K562 (cell line): ENCODE measurements around the gene PLCB3. TPM values are rescaled to one million over a fixed set of nuclear protein-coding genes. Genes with fewer than 3 reads are reported as not detected.

ENCODE experiments used
- ATAC-seq: fragments of 200-7000 bp; cut with Tn5 transposase; 3 replicates; pipeline ENCODE4 v1.9.1; 2020; ENCODE audit warnings: moderate library complexity
- BruUV-seq: library from RNA; stranded (reverse); fragments of 400-500 nt; replicated peaks from 2 replicates; lab custom pipeline; 2021; lab: Mats Ljungman, UMichigan
- CTCF ChIA-PET: fragments of 300-600 bp; formaldehyde crosslinking; extraction: SDS; loops from one replicate; lab custom pipeline; 2021; ENCODE audit warnings: low intra/inter-chr PET ratio; lab: Yijun Ruan, JAX
- POLR2A ChIA-PET: fragments of 300-600, 350-650 bp; sonication (Branson Sonifier 250); formaldehyde crosslinking; extraction: SDS; loops from one replicate; lab custom pipeline; 2021; ENCODE audit warnings: antibody characterized with exemption, inconsistent platforms; lab: Yijun Ruan, JAX
- DNase-seq, 4 experiments: peaks; one replicate each; pipeline versions ENCODE4 v3.0.0 to v3.0.0-alpha.2; 2011 to 2018; ENCODE audit warnings: low spot score in 3 of 4, mixed read lengths in 3 of 4; ENCODE audit errors: extremely low read depth in 1 of 4
- FAIRE-seq: peaks from 2 replicates; lab custom pipeline; 2011; peaks lifted over from hg19 to GRCh38; lab: Jason Lieb, UNC
- H2AFZ ChIP-seq: 2 replicates; pipeline ENCODE4 v1.6.0; 2011; ENCODE audit warnings: low read depth, low read length, control low read depth, inconsistent platforms
- H3K27ac ChIP-seq: fragments of 200-600 bp; 3 replicates; pipeline ENCODE4 v1.8.0; 2011; ENCODE audit warnings: low read depth, mild to moderate bottlenecking, control low read depth, inconsistent platforms, low read length, moderate library complexity, mixed read lengths; ENCODE audit errors: extremely low read depth
- H3K27me3 ChIP-seq, 2 experiments: fragments of 300-600 bp in 1 of 2; 2 replicates in 1 of 2; 3 replicates in 1 of 2; pipeline versions ENCODE4 v1.6.0 to v1.8.0; 2011; ENCODE audit warnings: inconsistent platforms in 2 of 2, low read length in 2 of 2, mild to moderate bottlenecking in 1 of 2, mixed read lengths in 1 of 2, moderate library complexity in 1 of 2; ENCODE audit not compliant: control insufficient read depth in 2 of 2, insufficient read depth in 2 of 2
- H3K36me3 ChIP-seq: fragments of 300-600 bp; 3 replicates; pipeline ENCODE4 v1.8.0; 2011; ENCODE audit warnings: mild to moderate bottlenecking, low read length, inconsistent platforms; ENCODE audit not compliant: control insufficient read depth, insufficient read depth
- H3K4me1 ChIP-seq, 2 experiments: fragments of 200-600 bp in 1 of 2; replicated peaks in 1 of 2; 2 replicates in 1 of 2; 3 replicates in 1 of 2; pipeline versions ENCODE4 v1.5.1 to v1.8.0; 2011; ENCODE audit warnings: inconsistent platforms in 2 of 2, low read length in 2 of 2, mild to moderate bottlenecking in 1 of 2, mixed read lengths in 1 of 2, moderate library complexity in 1 of 2; ENCODE audit not compliant: control insufficient read depth in 2 of 2, insufficient read depth in 2 of 2
- H3K4me2 ChIP-seq: 2 replicates; pipeline ENCODE4 v1.6.1; 2011; ENCODE audit warnings: low read length, control low read depth, inconsistent platforms, mixed read lengths; ENCODE audit not compliant: insufficient read depth
- H3K4me3 ChIP-seq: fragments of 200-600 bp; sonication (generic), shearing (Covaris generic); 2 replicates; pipeline ENCODE4 v1.5.1; 2016; ENCODE audit warnings: control low read depth, inconsistent platforms
- H3K79me2 ChIP-seq: fragments of 200-600 bp; 3 replicates; pipeline ENCODE4 v1.8.0; 2011; ENCODE audit warnings: low read length, inconsistent platforms; ENCODE audit not compliant: control insufficient read depth, insufficient read depth
- H3K9ac ChIP-seq, 2 experiments: 2 replicates each; pipeline versions ENCODE4 v1.6.0 to v1.6.1; 2011; ENCODE audit warnings: low read depth in 2 of 2, low read length in 2 of 2, control low read depth in 1 of 2, inconsistent platforms in 1 of 2, mild to moderate bottlenecking in 1 of 2, mixed read lengths in 1 of 2; ENCODE audit not compliant: insufficient read depth in 1 of 2
- H3K9me1 ChIP-seq: one replicate; pipeline ENCODE4 v1.6.0; 2011; ENCODE audit warnings: inconsistent platforms, mild to moderate bottlenecking, low read length, moderate library complexity; ENCODE audit not compliant: control insufficient read depth, insufficient read depth
- H3K9me3 ChIP-seq: replicated peaks from 2 replicates; pipeline ENCODE4 v1.5.1; 2011; ENCODE audit warnings: low read depth, low read length, inconsistent platforms; ENCODE audit not compliant: control insufficient read depth, insufficient read depth
- H4K20me1 ChIP-seq: replicated peaks from 2 replicates; pipeline ENCODE4 v1.6.1; 2011; ENCODE audit warnings: low read length, inconsistent platforms, mixed read lengths; ENCODE audit not compliant: control insufficient read depth, insufficient read depth
- NR3C1 ChIP-seq: sonication (generic); formaldehyde crosslinking; IDR thresholded peaks from 2 replicates; pipeline ENCODE4 v1.8.1; 2022; ENCODE audit warnings: missing genetic modification reagents
- SAFB ChIP-seq: fragments of 200-400 bp; formaldehyde crosslinking; IDR thresholded peaks from 2 replicates; pipeline ENCODE4 v1.6.1; 2017; ENCODE audit warnings: low read depth, low read length, borderline replicate concordance
- SMAD2 ChIP-seq: fragments of 150-350 bp; IDR thresholded peaks from 2 replicates; pipeline ENCODE4 v1.6.1; 2014; ENCODE audit warnings: low read depth, mild to moderate bottlenecking, low read length
- SMARCC2 ChIP-seq: fragments of 450-650 bp; IDR thresholded peaks from 2 replicates; pipeline ENCODE4 v1.6.1; 2017; ENCODE audit warnings: antibody characterized with exemption, moderate library complexity, mild to moderate bottlenecking, low read depth
- TFAM ChIP-seq: fragments of 250-450 bp; sonication (Bioruptor Pico); conservative IDR thresholded peaks from 2 replicates; pipeline ENCODE4 v1.5.0; 2021; ENCODE audit warnings: mild to moderate bottlenecking, moderate library complexity
- WGBS: fragments of 100-300 bp; shearing (Covaris generic); methylation state at CpG from one replicate; pipeline ENCODE4 v1.1.6; 2016; ENCODE audit warnings: low coverage, mixed read lengths; ENCODE audit not compliant: insufficient coverage; ENCODE audit errors: missing lambda C conversion rate; 5-methylcytosine and 5-hydroxymethylcytosine counted together
- in situ Hi-C: fragments of 300-500 bp; cut with MboI; formaldehyde crosslinking; loops from 4 replicates; pipeline ENCODE4 v1.15.0; 2018; ENCODE audit warnings: inconsistent platforms, mixed read lengths
- intact Hi-C: fragments of 100-400 bp; cut with micrococcal nuclease; formaldehyde crosslinking; loops from 2 replicates; pipeline ENCODE4 v1.14.2; 2022
- polyA plus RNA-seq, 8 experiments: library from polyadenylated mRNA; depleted of rRNA in 4 of 8; stranded (reverse) in 5 of 8; unstranded in 3 of 8; fragments of >200 nt; fragmentation: Nextera tagmentation in 2 of 8; fragmentation: Illumina TruSeq in 1 of 8; extraction: Ambion mirVana in 2 of 8; extraction: Trizol in 1 of 8; gene quantifications; 2 replicates each; pipeline versions ENCODE4 v1.2.1 to v1.2.3, GENCODE V29; 2011 to 2014; ENCODE audit warnings: inconsistent platforms in 1 of 8, missing spikeins in 1 of 8
- total RNA-seq, 7 experiments: library from RNA; depleted of rRNA in 6 of 7; stranded (reverse); fragments of >200 nt in 6 of 7; fragmentation: Illumina TruSeq in 2 of 7; extraction: Trizol in 2 of 7; gene quantifications; 2 replicates each; pipeline versions ENCODE4 v1.2.1 to v1.2.3, GENCODE V29; 2011 to 2021; ENCODE audit warnings: low replicate concordance in 1 of 7
- TF ChIP-seq, protein P1 (sequence below): conservative IDR thresholded peaks from 2 replicates; pipeline ENCODE4 v1.6.1; 2011; ENCODE audit warnings: low read depth, mild to moderate bottlenecking, low read length; ENCODE audit not compliant: control insufficient read depth
- TF ChIP-seq, protein P2 (sequence below), 2 experiments: IDR thresholded peaks; 2 replicates each; pipeline ENCODE4 v1.6.1; 2012; ENCODE audit warnings: improper control_type of control experiment in 2 of 2, low read depth in 2 of 2, low read length in 2 of 2, borderline replicate concordance in 1 of 2

The PLCB3 gene
- total and polyA plus RNA-seq, 9 of the 15 experiments (the other 6 are each of a cell fraction or from before 2014, with no cell fraction given), result 0.31 to 44.8 (median 14.6) TPM

DNA sequence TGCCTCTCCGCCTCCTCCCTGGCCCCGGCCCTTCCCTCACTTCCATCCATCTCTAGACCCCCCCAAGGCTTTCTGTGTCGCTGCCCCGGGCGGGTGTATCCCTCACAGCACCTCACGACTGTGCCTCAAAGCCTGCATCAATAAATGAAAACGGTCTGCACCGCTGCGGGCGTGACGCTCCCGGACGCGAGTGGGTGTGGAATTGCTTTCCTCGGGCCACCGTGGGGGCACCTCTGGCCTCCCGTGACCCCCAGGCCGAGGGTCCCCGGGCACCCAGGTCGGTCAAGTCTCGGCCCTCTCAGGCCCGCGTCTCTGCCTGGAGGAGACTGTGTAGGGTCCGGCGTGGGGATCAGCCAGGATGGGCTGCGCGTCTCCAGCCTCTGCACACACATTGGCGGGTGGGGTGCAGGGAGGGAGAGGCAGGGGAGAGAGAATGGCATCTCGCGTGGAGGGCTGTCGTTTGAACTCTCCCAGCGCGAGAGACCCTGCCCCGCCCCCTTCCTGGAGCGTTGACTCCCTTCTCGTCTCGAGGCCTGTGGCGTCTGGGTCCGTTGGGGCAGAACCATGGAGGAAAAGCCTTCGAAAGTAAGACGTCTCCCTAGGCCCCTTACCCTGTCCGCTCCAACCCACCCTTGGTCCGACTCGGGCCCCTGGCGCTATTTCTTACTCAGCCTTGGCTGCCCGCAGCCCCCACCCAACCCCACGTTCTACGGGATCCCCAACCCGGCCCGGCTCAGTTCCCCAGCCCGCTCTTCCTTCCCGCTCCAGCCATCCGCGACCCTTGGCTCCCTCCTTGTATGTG is 48.7 kb downstream of the PLCB3 start, which contains the start of gene CATSPERZ:
Gene CATSPERZ, plus strand, starts transcription at position 512 of the 802 bp plus-strand sequence. Its CDS starts 53 bp downstream, at position 565.
- no peak for DNase-seq
- CTCF ChIA-PET, result interaction anchor here (0.9 to 2.2 kb wide), 2 partner anchors 49 to 94 kb away, joined by 3 to 9 read pairs; partner anchors contain the start of gene FERMT3
- Histone ChIP-seq H3K4me2 (peak within 1 kb of the TSS; percentile 88), H2AFZ (peak within 1 kb of the TSS; percentile 93), H3K27ac (no peak within 1 kb of the TSS; the same call in 2 of the 3 replicates), H3K79me2 (0 out of 3 replicates have a peak, but pooled peaks cover 4% of the 10 kb centered on the region), H3K36me3 (no peaks in the 10 kb centered on the region), H3K9ac (peak within 1 kb of the TSS; percentile 55 to 94), H3K4me3 (peak within 1 kb of the TSS; percentile 34), H3K9me3 (no peaks in the 10 kb centered on the region), H3K9me1 (no peaks in the 10 kb centered on the region), H3K4me1 (peaks cover 16 to 54% of the 10 kb centered on the region in 2 experiments), H4K20me1 (no peaks in the 10 kb centered on the region; the same call in 1 of the 2 replicates), H3K27me3 (peaks cover 31 to 32% of the 10 kb centered on the region in 2 experiments)
- in situ Hi-C loops, result no loop called here
- no TSS peak for BruUV-seq
- POLR2A ChIA-PET, result interaction anchor here (0.6 to 5.8 kb wide), 7 partner anchors 18 to 448 kb away, joined by 3 to 68 read pairs (median 5); partner anchors contain the start of genes FERMT3, PRDX5 and STIP1
- 41% methylated on average over 44 of the region's 54 CpGs for WGBS
- intact Hi-C loops, result loop anchor here (5.0 to 10.0 kb wide), 3 partner anchors 55 to 465 kb away; partner anchors contain the start of genes FKBP2, MARK2, PPP1R14B and STIP1
- TF ChIP-seq NR3C1 (CRISPR knock-in tag), result 0 out of 2 replicates have a peak, but pooled peaks have one; percentile 33
- TF ChIP-seq, protein P1, sequence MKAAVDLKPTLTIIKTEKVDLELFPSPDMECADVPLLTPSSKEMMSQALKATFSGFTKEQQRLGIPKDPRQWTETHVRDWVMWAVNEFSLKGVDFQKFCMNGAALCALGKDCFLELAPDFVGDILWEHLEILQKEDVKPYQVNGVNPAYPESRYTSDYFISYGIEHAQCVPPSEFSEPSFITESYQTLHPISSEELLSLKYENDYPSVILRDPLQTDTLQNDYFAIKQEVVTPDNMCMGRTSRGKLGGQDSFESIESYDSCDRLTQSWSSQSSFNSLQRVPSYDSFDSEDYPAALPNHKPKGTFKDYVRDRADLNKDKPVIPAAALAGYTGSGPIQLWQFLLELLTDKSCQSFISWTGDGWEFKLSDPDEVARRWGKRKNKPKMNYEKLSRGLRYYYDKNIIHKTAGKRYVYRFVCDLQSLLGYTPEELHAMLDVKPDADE, result peak; percentile 14; the same call in 1 of the 2 replicates
- no peak for TF ChIP-seq SMARCC2
- TF ChIP-seq SMAD2, result no peak
- no peak for TF ChIP-seq TFAM (CRISPR knock-in tag)
- 0 out of 2 replicates have a peak, but pooled peaks have one; percentile 57 for TF ChIP-seq SAFB
- TF ChIP-seq, protein P2, sequence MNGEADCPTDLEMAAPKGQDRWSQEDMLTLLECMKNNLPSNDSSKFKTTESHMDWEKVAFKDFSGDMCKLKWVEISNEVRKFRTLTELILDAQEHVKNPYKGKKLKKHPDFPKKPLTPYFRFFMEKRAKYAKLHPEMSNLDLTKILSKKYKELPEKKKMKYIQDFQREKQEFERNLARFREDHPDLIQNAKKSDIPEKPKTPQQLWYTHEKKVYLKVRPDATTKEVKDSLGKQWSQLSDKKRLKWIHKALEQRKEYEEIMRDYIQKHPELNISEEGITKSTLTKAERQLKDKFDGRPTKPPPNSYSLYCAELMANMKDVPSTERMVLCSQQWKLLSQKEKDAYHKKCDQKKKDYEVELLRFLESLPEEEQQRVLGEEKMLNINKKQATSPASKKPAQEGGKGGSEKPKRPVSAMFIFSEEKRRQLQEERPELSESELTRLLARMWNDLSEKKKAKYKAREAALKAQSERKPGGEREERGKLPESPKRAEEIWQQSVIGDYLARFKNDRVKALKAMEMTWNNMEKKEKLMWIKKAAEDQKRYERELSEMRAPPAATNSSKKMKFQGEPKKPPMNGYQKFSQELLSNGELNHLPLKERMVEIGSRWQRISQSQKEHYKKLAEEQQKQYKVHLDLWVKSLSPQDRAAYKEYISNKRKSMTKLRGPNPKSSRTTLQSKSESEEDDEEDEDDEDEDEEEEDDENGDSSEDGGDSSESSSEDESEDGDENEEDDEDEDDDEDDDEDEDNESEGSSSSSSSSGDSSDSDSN (IDR thresholded peaks at IDR 0.05; ENCODE audit: borderline replicate concordance in 1 of 2, low read depth in 2 of 2, low read length in 2 of 2), result no peak
- no peak for FAIRE-seq
- ATAC-seq, result no peak
